ENCODE measurements around the gene TBC1D2. TPM values are rescaled to one million over a fixed set of nuclear protein-coding genes. Genes with fewer than 3 reads are reported as not detected.

The TBC1D2 gene
- total RNA-seq, 1 donor from 2014 or later: 0.52 TPM

DNA sequence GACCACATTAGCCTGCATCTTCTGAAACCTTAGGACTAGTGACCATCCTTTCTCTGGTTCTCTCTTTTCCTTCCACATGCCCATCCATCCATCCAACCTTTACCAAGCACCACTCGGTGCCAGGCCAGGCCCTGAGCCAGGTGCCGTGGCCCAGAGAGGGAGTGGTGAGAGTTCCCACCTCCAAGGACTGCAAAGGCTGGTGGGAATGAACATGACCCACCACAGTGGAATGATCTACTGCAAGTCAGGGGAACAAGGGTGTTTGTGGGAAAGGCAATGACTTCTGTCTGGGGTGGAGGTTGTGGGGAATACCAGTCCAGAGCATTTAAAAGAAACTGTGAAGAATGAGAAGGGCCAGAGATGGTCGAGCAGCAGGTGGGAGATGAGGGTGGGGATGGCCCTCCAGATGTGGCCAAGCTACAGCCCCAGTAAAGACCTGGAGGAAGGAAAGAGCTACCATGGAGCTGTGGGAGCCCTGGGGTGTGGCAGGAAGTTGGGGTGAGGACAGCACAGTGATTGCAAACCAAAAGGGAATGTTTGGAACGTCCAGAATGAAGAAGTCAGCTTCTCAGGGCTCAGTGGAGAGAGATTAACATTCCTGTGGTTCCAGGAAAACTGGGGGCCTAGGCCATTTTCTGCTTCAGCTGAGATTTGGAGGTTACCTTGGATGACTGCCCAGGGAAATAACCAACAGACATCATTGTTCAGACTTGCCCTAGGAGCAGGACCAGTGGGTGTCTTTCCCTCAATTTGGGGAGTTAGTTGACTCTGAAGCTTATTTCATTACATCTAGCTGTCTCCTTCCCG, 32.4 kb downstream of the TBC1D2 start:
- Histone ChIP-seq H3K4me3 (ENCODE audit: low read length in 3 of 3) (no peak overlapping the region), H3K9me3 (ENCODE audit: control insufficient read depth in 3 of 3, low read length in 3 of 3) (no peaks in the 10 kb centered on the region), H3K27ac (ENCODE audit: low read depth, low read length) (no peak overlapping the region), H3K9ac (ENCODE audit: low read depth in 1 of 3, low read length in 3 of 3) (no peak overlapping the region), H3K36me3 (ENCODE audit: control insufficient read depth in 3 of 3, insufficient read depth in 3 of 3, low read length in 3 of 3) (peaks cover 7 to 10% (median 10%) of the 10 kb centered on the region in 3 donors), H3K4me1 (ENCODE audit: control insufficient read depth in 3 of 3, insufficient read depth in 3 of 3, low read length in 3 of 3) (peaks cover 10 to 19% (median 13%) of the 10 kb centered on the region in 3 donors), H3K27me3 (ENCODE audit: control insufficient read depth in 3 of 3, insufficient read depth in 3 of 3, low read length in 3 of 3) (no peaks in the 10 kb centered on the region)

DNA sequence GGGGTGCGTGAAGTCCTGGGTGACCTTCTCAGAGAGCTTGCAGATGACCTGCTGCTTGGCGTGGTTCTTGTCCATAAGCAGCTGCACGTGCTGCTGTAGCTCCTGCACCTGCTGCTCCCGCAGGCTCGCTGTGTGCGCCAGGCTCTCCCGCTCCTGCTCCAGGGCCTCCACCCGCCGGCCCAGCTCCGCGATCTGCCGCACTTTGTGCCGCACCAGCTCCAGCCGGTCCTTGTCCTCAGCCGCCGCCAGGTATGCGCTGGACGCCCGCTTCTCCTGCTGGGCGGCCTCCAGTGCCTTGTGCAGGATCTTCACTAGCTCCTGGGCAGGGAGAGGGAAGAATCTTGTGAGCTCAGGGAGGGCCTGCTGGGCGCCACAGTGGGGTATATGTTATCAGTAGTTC, 34.5 kb downstream of the TBC1D2 start:
- peaks cover 2 to 6% (median 2%) of the 10 kb centered on the region in 3 donors for H3K4me1 ChIP-seq (ENCODE audit: control insufficient read depth in 3 of 3, insufficient read depth in 3 of 3, low read length in 3 of 3)
- peaks cover 7 to 13% (median 12%) of the 10 kb centered on the region in 3 donors for H3K36me3 ChIP-seq (ENCODE audit: control insufficient read depth in 3 of 3, insufficient read depth in 3 of 3, low read length in 3 of 3)
- no peak overlapping the region for H3K27ac ChIP-seq (ENCODE audit: low read depth, low read length)
- no peaks in the 10 kb centered on the region for H3K27me3 ChIP-seq (ENCODE audit: control insufficient read depth in 3 of 3, insufficient read depth in 3 of 3, low read length in 3 of 3)
- no peak overlapping the region for H3K4me3 ChIP-seq (ENCODE audit: low read length in 3 of 3)
- no peak overlapping the region for H3K9ac ChIP-seq (ENCODE audit: low read depth in 1 of 3, low read length in 3 of 3)
- no peaks in the 10 kb centered on the region for H3K9me3 ChIP-seq (ENCODE audit: control insufficient read depth in 3 of 3, low read length in 3 of 3)

DNA sequence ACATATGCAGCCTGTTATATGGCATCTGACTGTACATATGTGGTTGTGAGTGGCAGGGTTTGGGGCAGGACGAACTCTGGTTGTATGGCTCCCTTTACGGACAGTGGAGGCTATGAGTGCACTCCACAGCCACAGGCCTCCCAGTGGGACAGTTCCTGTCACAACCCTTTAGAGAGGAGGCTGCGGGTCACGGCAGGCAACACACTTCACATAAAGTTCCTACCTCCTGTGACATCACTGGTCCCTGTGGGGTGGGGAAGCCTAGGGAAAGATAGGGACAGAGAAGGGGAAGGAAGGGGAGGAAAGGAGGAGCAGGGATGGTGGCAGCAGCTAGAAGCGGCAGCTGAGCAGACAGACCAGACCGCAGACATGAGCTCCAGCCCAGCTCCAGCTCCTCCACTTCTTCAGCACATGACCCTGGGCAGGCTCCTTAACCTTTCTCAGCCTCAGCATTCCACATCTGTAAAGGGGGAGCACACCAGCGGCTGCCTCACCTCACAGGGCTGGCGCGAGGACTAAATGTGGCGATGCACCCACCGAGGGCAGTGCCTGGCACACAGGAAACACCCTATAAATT, 35.6 kb downstream of the TBC1D2 start:
- Histone ChIP-seq H3K9ac (ENCODE audit: low read depth in 1 of 3, low read length in 3 of 3) (no peak overlapping the region), H3K9me3 (ENCODE audit: control insufficient read depth in 3 of 3, low read length in 3 of 3) (no peaks in the 10 kb centered on the region), H3K27me3 (ENCODE audit: control insufficient read depth in 3 of 3, insufficient read depth in 3 of 3, low read length in 3 of 3) (no peaks in the 10 kb centered on the region), H3K36me3 (ENCODE audit: control insufficient read depth in 3 of 3, insufficient read depth in 3 of 3, low read length in 3 of 3) (peaks cover 7 to 13% (median 12%) of the 10 kb centered on the region in 3 donors), H3K27ac (ENCODE audit: low read depth, low read length) (no peak overlapping the region), H3K4me3 (ENCODE audit: low read length in 3 of 3) (no peak overlapping the region), H3K4me1 (ENCODE audit: control insufficient read depth in 3 of 3, insufficient read depth in 3 of 3, low read length in 3 of 3) (peaks cover 2 to 4% (median 2%) of the 10 kb centered on the region in 3 donors)

DNA sequence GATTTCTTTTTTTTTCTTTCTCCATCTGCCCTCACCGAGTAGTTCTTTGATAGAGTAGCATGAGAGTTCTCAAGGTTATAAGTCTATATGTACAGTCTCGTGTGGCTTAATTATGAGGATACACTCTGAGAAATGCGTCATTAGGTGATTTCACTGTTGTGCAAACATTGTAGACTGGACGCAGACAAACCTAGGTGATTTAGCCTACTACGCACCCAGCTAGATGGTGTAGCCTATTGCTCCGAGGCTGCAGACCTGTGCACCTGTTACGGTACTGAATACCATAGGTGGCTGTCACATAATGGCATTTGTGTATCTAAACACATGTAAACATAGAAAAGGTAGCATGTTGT, 36.1 kb downstream of the TBC1D2 start:
- Histone ChIP-seq H3K9me3 (ENCODE audit: control insufficient read depth in 3 of 3, low read length in 3 of 3) (no peaks in the 10 kb centered on the region), H3K27me3 (ENCODE audit: control insufficient read depth in 3 of 3, insufficient read depth in 3 of 3, low read length in 3 of 3) (no peaks in the 10 kb centered on the region), H3K4me1 (ENCODE audit: control insufficient read depth in 3 of 3, insufficient read depth in 3 of 3, low read length in 3 of 3) (peaks cover 2 to 4% (median 2%) of the 10 kb centered on the region in 3 donors), H3K27ac (ENCODE audit: low read depth, low read length) (no peak overlapping the region), H3K9ac (ENCODE audit: low read depth in 1 of 3, low read length in 3 of 3) (no peak overlapping the region), H3K4me3 (ENCODE audit: low read length in 3 of 3) (no peak overlapping the region), H3K36me3 (ENCODE audit: control insufficient read depth in 3 of 3, insufficient read depth in 3 of 3, low read length in 3 of 3) (peaks cover 7 to 13% (median 12%) of the 10 kb centered on the region in 3 donors)

DNA sequence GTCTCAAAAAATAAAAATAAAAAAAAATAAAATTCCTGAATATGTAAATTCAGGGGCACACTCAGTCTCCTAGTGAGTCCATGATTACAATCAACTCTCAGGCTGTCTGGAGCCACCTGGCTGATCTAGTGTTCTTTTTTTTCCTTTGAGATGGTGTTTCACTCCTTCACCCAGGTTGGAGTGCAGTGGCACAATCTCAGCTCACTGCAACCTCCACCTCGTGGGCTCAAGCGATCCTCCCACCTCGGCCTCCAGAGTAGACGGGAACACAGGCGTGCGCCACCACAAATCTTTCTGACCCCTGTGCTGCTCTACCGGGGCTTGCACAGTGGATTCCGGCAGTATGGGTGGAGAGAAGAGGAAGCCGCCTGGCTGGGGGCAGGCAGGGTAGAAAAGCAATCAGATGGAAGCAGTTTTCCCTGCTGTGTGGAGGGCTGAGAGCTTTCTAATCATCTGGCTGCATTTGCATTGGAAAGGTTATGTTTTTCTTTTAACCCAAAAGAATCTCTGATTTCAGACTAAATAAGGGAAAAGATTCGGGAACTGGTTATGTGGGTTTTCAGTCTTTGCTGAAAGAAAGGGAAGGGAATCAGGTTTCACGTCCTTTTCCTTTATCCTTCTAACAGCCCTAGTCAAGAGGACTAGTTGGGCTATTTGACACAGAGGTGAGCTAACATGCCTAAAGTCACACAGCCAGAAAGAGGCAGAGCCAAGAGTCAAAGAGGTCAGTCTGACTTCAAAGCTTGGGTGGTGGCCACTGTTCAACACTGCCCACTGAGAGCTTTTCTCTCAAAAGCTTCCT, 36.7 kb downstream of the TBC1D2 start:
- Histone ChIP-seq H3K27ac (ENCODE audit: low read depth, low read length) (no peak overlapping the region), H3K4me1 (ENCODE audit: control insufficient read depth in 3 of 3, insufficient read depth in 3 of 3, low read length in 3 of 3) (peaks cover 2 to 4% (median 2%) of the 10 kb centered on the region in 3 donors), H3K36me3 (ENCODE audit: control insufficient read depth in 3 of 3, insufficient read depth in 3 of 3, low read length in 3 of 3) (peaks cover 10 to 15% (median 13%) of the 10 kb centered on the region in 3 donors)

DNA sequence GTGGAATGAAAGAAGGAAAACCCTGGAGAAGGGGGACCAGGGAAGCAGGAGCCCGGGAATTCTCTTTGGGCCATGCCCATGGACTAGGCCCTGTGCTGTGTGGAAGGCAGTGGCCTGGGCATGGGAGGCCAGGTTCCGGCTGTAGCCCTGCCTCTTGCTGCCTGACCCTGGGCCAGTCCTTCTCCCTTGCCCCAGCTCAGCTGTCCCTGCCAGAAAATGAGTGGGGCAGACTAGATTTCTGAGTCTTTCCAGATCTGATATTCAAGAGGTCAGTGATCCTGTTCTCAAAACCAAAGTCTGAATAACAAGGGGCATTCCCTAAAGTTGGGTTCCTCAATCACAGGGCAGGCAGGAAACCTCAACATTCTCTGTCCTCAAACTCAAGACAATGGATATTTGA, 38.2 kb downstream of the TBC1D2 start:
- peaks cover 11 to 19% (median 13%) of the 10 kb centered on the region in 3 donors for H3K36me3 ChIP-seq (ENCODE audit: control insufficient read depth in 3 of 3, insufficient read depth in 3 of 3, low read length in 3 of 3)
- H3K27ac ChIP-seq (ENCODE audit: low read depth, low read length): no peak overlapping the region
- no peaks in the 10 kb centered on the region for H3K9me3 ChIP-seq (ENCODE audit: control insufficient read depth in 3 of 3, low read length in 3 of 3)
- H3K4me1 ChIP-seq (ENCODE audit: control insufficient read depth in 3 of 3, insufficient read depth in 3 of 3, low read length in 3 of 3): no peaks in the 10 kb centered on the region
- no peak overlapping the region for H3K4me3 ChIP-seq (ENCODE audit: low read length in 3 of 3)
- H3K9ac ChIP-seq (ENCODE audit: low read depth in 1 of 3, low read length in 3 of 3): no peak overlapping the region
- H3K27me3 ChIP-seq (ENCODE audit: control insufficient read depth in 3 of 3, insufficient read depth in 3 of 3, low read length in 3 of 3): no peaks in the 10 kb centered on the region

More for the DNA sequence above, 36.7 kb downstream of the TBC1D2 start:
- H3K4me3 ChIP-seq (ENCODE audit: low read length in 3 of 3): no peak overlapping the region
- no peaks in the 10 kb centered on the region for H3K9me3 ChIP-seq (ENCODE audit: control insufficient read depth in 3 of 3, low read length in 3 of 3)
- no peaks in the 10 kb centered on the region for H3K27me3 ChIP-seq (ENCODE audit: control insufficient read depth in 3 of 3, insufficient read depth in 3 of 3, low read length in 3 of 3)
- H3K9ac ChIP-seq (ENCODE audit: low read depth in 1 of 3, low read length in 3 of 3): no peak overlapping the region

DNA sequence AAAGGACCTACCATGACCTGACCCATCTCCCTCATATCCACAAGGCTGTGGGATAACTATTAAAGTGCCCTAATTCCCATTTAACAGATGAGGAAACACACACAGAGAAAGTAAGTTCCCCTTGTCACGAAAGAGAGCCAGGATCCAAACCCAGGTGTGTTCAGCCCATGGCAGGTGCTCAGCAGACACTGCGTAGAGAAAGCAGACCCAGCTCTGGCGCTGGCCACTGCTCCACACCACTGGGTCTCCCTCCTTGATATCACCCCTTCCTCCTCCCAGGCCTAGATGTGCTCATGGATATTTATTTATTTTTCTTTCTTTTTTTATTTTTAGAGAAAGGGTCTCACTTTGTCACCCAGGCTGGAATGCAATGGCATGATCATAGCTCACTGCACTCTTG, 39.1 kb downstream of the TBC1D2 start:
- Histone ChIP-seq H3K9me3 (ENCODE audit: control insufficient read depth in 3 of 3, low read length in 3 of 3) (no peaks in the 10 kb centered on the region), H3K36me3 (ENCODE audit: control insufficient read depth in 3 of 3, insufficient read depth in 3 of 3, low read length in 3 of 3) (peaks cover 11 to 19% (median 13%) of the 10 kb centered on the region in 3 donors)

DNA sequence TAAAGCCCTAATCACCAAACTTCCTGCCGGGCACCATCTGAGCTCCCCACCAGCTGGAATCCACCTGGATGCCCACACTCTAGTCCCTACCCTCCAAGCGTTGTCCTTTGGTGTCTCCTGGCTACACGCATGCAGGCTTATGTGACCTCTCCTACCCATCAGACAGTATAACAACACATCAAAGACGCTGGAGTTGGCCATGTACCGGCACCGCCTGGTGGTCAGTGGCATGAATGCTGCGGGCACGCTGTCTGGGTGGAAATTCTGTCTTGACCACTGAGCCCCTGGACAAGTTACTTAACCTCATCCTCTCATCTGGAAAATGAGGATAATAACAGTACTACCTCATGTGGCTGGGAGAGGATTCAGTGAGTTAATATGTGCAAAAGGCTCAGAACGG, 39.6 kb downstream of the TBC1D2 start:
- H3K27me3 ChIP-seq (ENCODE audit: control insufficient read depth in 3 of 3, insufficient read depth in 3 of 3, low read length in 3 of 3): no peaks in the 10 kb centered on the region
- H3K9me3 ChIP-seq (ENCODE audit: control insufficient read depth in 3 of 3, low read length in 3 of 3): no peaks in the 10 kb centered on the region
- no peak overlapping the region for H3K27ac ChIP-seq (ENCODE audit: low read depth, low read length)
- no peaks in the 10 kb centered on the region for H3K4me1 ChIP-seq (ENCODE audit: control insufficient read depth in 3 of 3, insufficient read depth in 3 of 3, low read length in 3 of 3)
- no peak overlapping the region for H3K9ac ChIP-seq (ENCODE audit: low read depth in 1 of 3, low read length in 3 of 3)
- H3K4me3 ChIP-seq (ENCODE audit: low read length in 3 of 3): no peak overlapping the region
- H3K36me3 ChIP-seq (ENCODE audit: control insufficient read depth in 3 of 3, insufficient read depth in 3 of 3, low read length in 3 of 3): peaks cover 11 to 19% (median 11%) of the 10 kb centered on the region in 3 donors

More for the DNA sequence above, 39.1 kb downstream of the TBC1D2 start:
- H3K27me3 ChIP-seq (ENCODE audit: control insufficient read depth in 3 of 3, insufficient read depth in 3 of 3, low read length in 3 of 3): no peaks in the 10 kb centered on the region
- H3K4me3 ChIP-seq (ENCODE audit: low read length in 3 of 3): no peak overlapping the region
- no peaks in the 10 kb centered on the region for H3K4me1 ChIP-seq (ENCODE audit: control insufficient read depth in 3 of 3, insufficient read depth in 3 of 3, low read length in 3 of 3)
- H3K27ac ChIP-seq (ENCODE audit: low read depth, low read length): no peak overlapping the region
- no peak overlapping the region for H3K9ac ChIP-seq (ENCODE audit: low read depth in 1 of 3, low read length in 3 of 3)

DNA sequence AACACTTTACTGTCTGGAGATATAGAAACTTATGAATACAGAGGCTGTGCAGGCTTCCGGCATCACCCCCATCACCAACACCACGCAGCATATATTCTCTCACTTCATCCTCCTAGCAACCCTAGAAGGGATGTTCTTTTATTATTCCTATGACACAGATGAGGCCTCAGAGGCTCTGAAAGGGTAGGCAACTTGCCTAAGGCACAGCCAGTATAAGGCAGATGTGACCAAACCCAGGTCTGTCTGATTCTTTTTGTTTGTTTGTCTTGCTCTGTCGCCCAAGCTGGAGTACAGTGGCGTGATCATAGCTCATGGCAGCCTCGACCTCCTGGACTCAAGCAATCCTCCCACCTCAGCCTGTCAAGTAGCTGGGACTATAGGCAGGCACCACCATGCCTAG, 40.2 kb downstream of the TBC1D2 start:
- no peak overlapping the region for H3K4me3 ChIP-seq (ENCODE audit: low read length in 3 of 3)
- no peak overlapping the region for H3K9ac ChIP-seq (ENCODE audit: low read depth in 1 of 3, low read length in 3 of 3)
- H3K27ac ChIP-seq (ENCODE audit: low read depth, low read length): no peak overlapping the region
- no peaks in the 10 kb centered on the region for H3K27me3 ChIP-seq (ENCODE audit: control insufficient read depth in 3 of 3, insufficient read depth in 3 of 3, low read length in 3 of 3)
- peaks cover 9 to 18% (median 11%) of the 10 kb centered on the region in 3 donors for H3K36me3 ChIP-seq (ENCODE audit: control insufficient read depth in 3 of 3, insufficient read depth in 3 of 3, low read length in 3 of 3)
- no peaks in the 10 kb centered on the region for H3K4me1 ChIP-seq (ENCODE audit: control insufficient read depth in 3 of 3, insufficient read depth in 3 of 3, low read length in 3 of 3)
- H3K9me3 ChIP-seq (ENCODE audit: control insufficient read depth in 3 of 3, low read length in 3 of 3): no peaks in the 10 kb centered on the region
